UCSD-AML1 (cell line): ENCODE data around the gene DEPDC1B.
"Not testable (repeated sequence)": the region's sequence is repeated elsewhere in the genome, so short reads cannot be mapped to it uniquely, and the experiment has no call there.

Experiments
- DNase-seq: peaks from one replicate; lab custom pipeline; 2025; ENCODE audit not compliant: unreplicated experiment; lab: John Stamatoyannopoulos, UW

Gene DEPDC1B

DNA sequence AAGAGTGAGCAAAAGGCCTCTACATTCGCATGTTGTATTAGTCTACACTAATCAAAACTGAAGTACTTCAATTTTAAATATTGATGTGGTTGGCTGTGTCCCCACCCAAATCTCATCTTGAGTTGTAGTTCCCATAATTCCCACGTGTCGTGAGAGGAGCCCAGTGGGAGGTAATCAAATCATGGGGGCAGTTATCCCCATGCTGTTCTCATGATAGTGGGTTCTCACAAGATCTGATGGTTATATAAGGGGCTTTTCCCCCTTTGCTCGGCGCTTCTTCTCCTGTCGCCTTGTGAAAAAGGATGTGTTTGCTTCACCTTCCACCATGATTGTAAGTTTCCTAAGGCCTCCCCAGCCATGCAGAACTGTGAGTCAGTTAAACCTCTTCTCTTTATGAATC lies 112.7 kb downstream of the DEPDC1B start:
- DNase-seq = not testable (repeated sequence)

DNA sequence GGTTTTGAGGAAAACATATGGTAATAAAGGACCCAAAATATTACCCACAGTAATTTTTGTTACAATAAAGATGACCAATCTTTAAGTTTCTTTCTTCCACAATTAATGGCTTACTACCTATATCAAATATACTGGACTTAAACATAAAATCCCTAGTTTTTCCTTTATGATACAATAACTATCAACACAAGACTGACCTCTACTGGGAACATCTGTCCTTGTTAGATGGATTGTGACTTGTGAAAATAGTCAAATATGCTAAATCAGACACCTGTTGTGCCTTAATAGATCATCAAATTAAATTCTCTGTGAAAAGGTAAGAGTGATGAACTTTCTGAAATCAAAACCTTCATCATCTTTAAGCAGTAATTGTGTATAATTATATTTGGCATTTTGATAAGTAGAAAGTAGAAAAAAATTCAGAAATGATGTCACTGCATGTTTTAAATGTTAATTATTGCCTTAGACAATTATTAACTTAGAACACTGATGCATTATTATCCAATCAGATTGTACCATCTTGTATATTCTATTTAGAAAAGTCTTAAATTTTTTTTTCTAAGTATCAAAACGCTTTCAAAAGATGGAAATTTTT lies 113.6 kb downstream of the DEPDC1B start:
- no peak for DNase-seq

GRCh38 chr5:60585618-60586017 lies 114.3 kb downstream of the DEPDC1B start:
- DNase-seq = no peak

- no peak for DNase-seq
Observed at GRCh38 chr5:60584304-60584703, 115.7 kb downstream of the DEPDC1B start.

- no peak for DNase-seq
Observed at GRCh38 chr5:60583616-60584015, 116.3 kb downstream of the DEPDC1B start.

- no peak for DNase-seq
Observed at GRCh38 chr5:60578315-60578714, 121.7 kb downstream of the DEPDC1B start.

- no peak for DNase-seq
Observed at GRCh38 chr5:60577116-60577515, 122.8 kb downstream of the DEPDC1B start.

- DNase-seq = no peak
Observed at GRCh38 chr5:60576425-60576824, 123.5 kb downstream of the DEPDC1B start.

DNA sequence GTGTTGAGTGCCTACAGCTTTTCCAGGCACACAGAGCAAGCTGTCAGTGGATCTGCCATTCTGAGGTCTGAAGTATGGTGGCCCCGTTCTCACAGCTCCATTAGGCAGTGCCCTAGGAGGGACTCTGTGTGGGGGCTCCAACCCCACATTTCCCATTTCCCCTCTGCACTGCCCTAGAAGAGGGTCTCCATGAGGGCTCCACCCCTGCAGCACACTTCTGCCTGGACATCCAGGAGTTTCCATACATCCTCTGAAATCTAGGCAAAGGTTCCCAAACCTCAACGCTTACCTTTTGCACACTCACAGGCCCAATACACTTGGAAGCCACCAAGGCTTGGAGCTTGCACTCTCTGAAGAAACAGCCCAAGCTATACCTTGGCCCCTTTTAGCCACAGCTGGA lies 131.3 kb downstream of the DEPDC1B start:
- DNase-seq = no peak

DNA sequence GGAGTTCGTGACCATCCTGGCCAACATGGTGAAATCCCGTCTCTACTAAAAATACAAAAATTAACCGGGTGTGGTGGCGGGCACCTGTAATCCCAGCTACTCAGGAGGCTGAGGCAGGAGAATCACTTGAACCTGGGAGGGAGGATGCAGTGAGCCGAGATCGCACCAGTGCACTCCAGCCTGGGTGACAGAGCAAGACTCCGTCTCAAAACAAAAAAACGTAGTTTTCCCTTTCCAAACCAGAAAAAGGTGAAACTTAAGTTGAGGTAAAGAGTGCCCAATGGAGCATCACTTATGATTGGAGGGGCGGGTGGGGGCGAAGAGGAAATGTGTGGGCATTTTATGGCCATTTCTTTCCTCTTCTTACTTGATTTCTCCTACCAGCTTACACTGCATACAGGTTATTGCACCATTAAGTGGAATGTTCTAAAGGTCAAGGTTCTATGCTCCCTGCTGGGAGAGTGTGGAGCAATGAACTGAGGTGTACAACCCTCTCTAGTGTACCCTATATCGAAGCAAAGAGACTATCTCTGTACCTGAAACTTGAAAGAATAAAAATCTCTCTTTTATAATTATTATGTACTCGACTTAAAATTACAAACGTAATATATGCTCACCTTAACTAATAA lies 136.2 kb downstream of the DEPDC1B start:
- DNase-seq = no peak

- not testable (repeated sequence) for DNase-seq
Observed at GRCh38 chr5:60553291-60553690, 146.7 kb downstream of the DEPDC1B start.

- DNase-seq = no peak
Observed at GRCh38 chr5:60551829-60552228, 148.1 kb downstream of the DEPDC1B start.

GRCh38 chr5:60551250-60551649 lies 148.7 kb downstream of the DEPDC1B start:
- no peak for DNase-seq

DNA sequence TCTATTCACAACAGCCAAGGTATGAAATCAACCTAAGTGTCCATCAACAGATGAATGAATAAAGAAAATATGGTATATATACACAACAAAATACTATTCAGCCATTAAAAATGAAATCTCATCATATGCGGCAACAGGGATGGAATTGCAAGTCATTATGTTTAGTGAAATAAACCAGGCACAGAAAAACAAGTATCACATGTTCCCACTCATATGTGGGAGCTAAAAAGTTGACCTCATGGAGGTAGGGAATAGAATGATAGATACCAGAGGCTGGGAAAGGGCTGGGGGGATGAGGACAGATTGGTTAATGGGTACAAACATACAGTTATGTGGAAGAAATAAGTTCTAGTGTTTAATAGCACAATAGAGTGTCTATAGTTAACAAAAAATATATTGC lies 149.7 kb downstream of the DEPDC1B start:
- DNase-seq = no peak

DNA sequence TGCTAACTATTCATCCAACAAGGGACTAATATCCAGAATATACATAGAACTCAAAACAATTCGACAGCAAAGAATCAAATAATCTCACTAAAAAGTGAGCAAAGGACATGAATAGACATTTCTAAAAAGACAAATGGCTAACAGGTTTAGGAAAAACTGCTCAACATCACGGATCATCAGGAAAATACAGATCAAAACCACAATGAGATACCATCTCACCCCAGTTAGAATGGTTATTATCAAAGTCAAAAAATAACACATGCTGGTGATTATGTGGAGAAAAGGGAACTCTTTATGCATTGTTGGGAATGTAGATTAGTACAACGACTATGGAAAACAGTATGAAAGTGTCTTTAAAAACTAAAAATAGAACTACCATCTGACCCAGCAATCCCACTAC lies 150.1 kb downstream of the DEPDC1B start:
- no peak for DNase-seq
